ENCODE data around the gene ZNF423.

- no peak for TF ChIP-seq GATA2 (IDR thresholded peaks at IDR 0.05; ENCODE audit: low read depth, low read length)
- TF ChIP-seq GATA3 (IDR thresholded peaks at IDR 0.05; ENCODE audit: low read depth, low read length): no peak
Observed at GRCh38 chr16:49756775-49757558, 98.9 kb downstream of the ZNF423 start.

Data from SH-SY5Y (cell line).